ENCODE measurements around the gene PLAGL2. TPM values are rescaled to one million over a fixed set of nuclear protein-coding genes. Genes with fewer than 3 reads are reported as not detected.
"Not testable (repeated sequence)": the region's sequence is repeated elsewhere in the genome, so short reads cannot be mapped to it uniquely, and the experiment has no call there.

PLAGL2 gene
- 2.8 TPM for total RNA-seq
- 5.0 TPM for polyA plus RNA-seq
- long read RNA-seq, donor 1: 0 reads
- long read RNA-seq, donor 2, full-length matches to known transcripts: 8 of 14 reads
- long read RNA-seq, donor 2, partial matches to known transcripts: 0 of 14 reads
- long read RNA-seq, donor 2, other reads (novel, unspliced or antisense): 6 of 14 reads
- long read RNA-seq, donor 3, full-length matches to known transcripts: 5 of 5 reads
- long read RNA-seq, donor 3, partial matches to known transcripts: 0 of 5 reads
- long read RNA-seq, donor 3, other reads (novel, unspliced or antisense): 0 of 5 reads
- long read RNA-seq, donor 4, full-length matches to known transcripts: 1 of 1 reads
- long read RNA-seq, donor 4, partial matches to known transcripts: 0 of 1 reads
- long read RNA-seq, donor 4, other reads (novel, unspliced or antisense): 0 of 1 reads
- long read RNA-seq, donor 5, full-length matches to known transcripts: 4 of 4 reads
- long read RNA-seq, donor 5, partial matches to known transcripts: 0 of 4 reads
- long read RNA-seq, donor 5, other reads (novel, unspliced or antisense): 0 of 4 reads
- long read RNA-seq, donor 6, full-length matches to known transcripts: 2 of 2 reads
- long read RNA-seq, donor 6, partial matches to known transcripts: 0 of 2 reads
- long read RNA-seq, donor 6, other reads (novel, unspliced or antisense): 0 of 2 reads
- long read RNA-seq, donor 7, full-length matches to known transcripts: 1 of 1 reads
- long read RNA-seq, donor 7, partial matches to known transcripts: 0 of 1 reads
- long read RNA-seq, donor 7, other reads (novel, unspliced or antisense): 0 of 1 reads
- long read RNA-seq, donor 8, full-length matches to known transcripts: 1 of 1 reads
- long read RNA-seq, donor 8, partial matches to known transcripts: 0 of 1 reads
- long read RNA-seq, donor 8, other reads (novel, unspliced or antisense): 0 of 1 reads
- long read RNA-seq, donor 9, full-length matches to known transcripts: 1 of 1 reads
- long read RNA-seq, donor 9, partial matches to known transcripts: 0 of 1 reads
- long read RNA-seq, donor 9, other reads (novel, unspliced or antisense): 0 of 1 reads
- long read RNA-seq, donor 10, full-length matches to known transcripts: 7 of 7 reads
- long read RNA-seq, donor 10, partial matches to known transcripts: 0 of 7 reads
- long read RNA-seq, donor 10, other reads (novel, unspliced or antisense): 0 of 7 reads

GRCh38 chr20:32207626-32208498 is at the start of gene PLAGL2, which contains the start of gene POFUT1:
Gene PLAGL2 (minus strand): TSS chr20:32207743. CDS start chr20:32202178, 5,565 bp downstream.
Gene POFUT1 (plus strand): TSS chr20:32207880. CDS start chr20:32207942, 62 bp downstream.
- peak within 1 kb of the TSS; percentile 50 to 74 for H3K27ac ChIP-seq (ENCODE audit: low read depth in 1 of 2, low read length in 1 of 2)
- WGBS: 2% methylated on average over 73 of the region's 74 CpGs

GRCh38 chr20:32252189-32252588 is 44.6 kb upstream of the PLAGL2 start:
- Histone ChIP-seq H3K4me3 (ENCODE audit: low read length in 2 of 2) (no peak overlapping the region), H3K9me3 (ENCODE audit: control insufficient read depth in 2 of 2, insufficient read depth in 1 of 2, low read length in 1 of 2) (no peaks in the 10 kb centered on the region), H3K27me3 (ENCODE audit: control insufficient read depth in 2 of 2, insufficient read depth in 1 of 2, low read length in 1 of 2) (no peaks in the 10 kb centered on the region), H3K27ac (ENCODE audit: low read depth in 1 of 2, low read length in 1 of 2) (peak overlapping the region in 1 of 2 donors; percentile 49), H3K36me3 (ENCODE audit: control insufficient read depth in 2 of 2, insufficient read depth in 2 of 2, low read length in 1 of 2) (no peaks in the 10 kb centered on the region), H3K4me1 (ENCODE audit: control insufficient read depth in 2 of 2, insufficient read depth in 2 of 2, low read length in 2 of 2) (peaks cover 0 to 12% of the 10 kb centered on the region in 2 donors)
- WGBS: 90% methylated on average over 6 of the region's 6 CpGs
- peak in 3 of 9 donors; percentile 11 to 51 (median 18) for DNase-seq (ENCODE audit: low read depth in 6 of 9, low spot score in 9 of 9)

More at GRCh38 chr20:32207626-32208498, at the start of gene PLAGL2, which contains the start of gene POFUT1:
- Histone ChIP-seq H3K27me3 (ENCODE audit: control insufficient read depth in 2 of 2, insufficient read depth in 1 of 2, low read length in 1 of 2) (no peaks in the 10 kb centered on the region), H3K4me1 (ENCODE audit: control insufficient read depth in 2 of 2, insufficient read depth in 2 of 2, low read length in 2 of 2) (peaks cover 18 to 43% of the 10 kb centered on the region in 2 donors), H3K9me3 (ENCODE audit: control insufficient read depth in 2 of 2, insufficient read depth in 1 of 2, low read length in 1 of 2) (no peaks in the 10 kb centered on the region), H3K36me3 (ENCODE audit: control insufficient read depth in 2 of 2, insufficient read depth in 2 of 2, low read length in 1 of 2) (peaks cover 31 to 39% of the 10 kb centered on the region in 2 donors), H3K4me3 (ENCODE audit: low read length in 2 of 2) (peak within 1 kb of the TSS; percentile 93 to 94)
- DNase-seq (ENCODE audit: low read depth in 6 of 9, low spot score in 9 of 9): peak; percentile 42 to 93 (median 82)

GRCh38 chr20:32251470-32251869 is 43.9 kb upstream of the PLAGL2 start:
- H3K27ac ChIP-seq (ENCODE audit: low read depth in 1 of 2, low read length in 1 of 2): no peak overlapping the region
- H3K4me3 ChIP-seq (ENCODE audit: low read length in 2 of 2): no peak overlapping the region
- H3K36me3 ChIP-seq (ENCODE audit: control insufficient read depth in 2 of 2, insufficient read depth in 2 of 2, low read length in 1 of 2): no peaks in the 10 kb centered on the region
- H3K9me3 ChIP-seq (ENCODE audit: control insufficient read depth in 2 of 2, insufficient read depth in 1 of 2, low read length in 1 of 2): no peaks in the 10 kb centered on the region
- 94% methylated on average over 3 of the region's 3 CpGs for WGBS
- no peaks in the 10 kb centered on the region for H3K27me3 ChIP-seq (ENCODE audit: control insufficient read depth in 2 of 2, insufficient read depth in 1 of 2, low read length in 1 of 2)
- H3K4me1 ChIP-seq (ENCODE audit: control insufficient read depth in 2 of 2, insufficient read depth in 2 of 2, low read length in 2 of 2): peaks cover 0 to 12% of the 10 kb centered on the region in 2 donors
- DNase-seq (ENCODE audit: low read depth in 6 of 9, low spot score in 9 of 9): no peak

- H3K36me3 ChIP-seq (ENCODE audit: control insufficient read depth in 2 of 2, insufficient read depth in 2 of 2, low read length in 1 of 2): no peaks in the 10 kb centered on the region
- peak in 7 of 9 donors; percentile 11 to 77 (median 43) for DNase-seq (ENCODE audit: low read depth in 6 of 9, low spot score in 9 of 9)
Observed at GRCh38 chr20:32249030-32249738, 41.6 kb upstream of the PLAGL2 start.

GRCh38 chr20:32248043-32248442 is 40.5 kb upstream of the PLAGL2 start:
- Histone ChIP-seq H3K27me3 (ENCODE audit: control insufficient read depth in 2 of 2, insufficient read depth in 1 of 2, low read length in 1 of 2) (no peaks in the 10 kb centered on the region), H3K36me3 (ENCODE audit: control insufficient read depth in 2 of 2, insufficient read depth in 2 of 2, low read length in 1 of 2) (no peaks in the 10 kb centered on the region), H3K4me3 (ENCODE audit: low read length in 2 of 2) (no peak overlapping the region), H3K4me1 (ENCODE audit: control insufficient read depth in 2 of 2, insufficient read depth in 2 of 2, low read length in 2 of 2) (peaks cover 0 to 12% of the 10 kb centered on the region in 2 donors), H3K27ac (ENCODE audit: low read depth in 1 of 2, low read length in 1 of 2) (no peak overlapping the region), H3K9me3 (ENCODE audit: control insufficient read depth in 2 of 2, insufficient read depth in 1 of 2, low read length in 1 of 2) (no peaks in the 10 kb centered on the region)
- WGBS: 95% methylated on average over 5 of the region's 5 CpGs
- DNase-seq (ENCODE audit: low read depth in 6 of 9, low spot score in 9 of 9): no peak

More at GRCh38 chr20:32249030-32249738, 41.6 kb upstream of the PLAGL2 start:
- no peaks in the 10 kb centered on the region for H3K27me3 ChIP-seq (ENCODE audit: control insufficient read depth in 2 of 2, insufficient read depth in 1 of 2, low read length in 1 of 2)
- no peaks in the 10 kb centered on the region for H3K9me3 ChIP-seq (ENCODE audit: control insufficient read depth in 2 of 2, insufficient read depth in 1 of 2, low read length in 1 of 2)
- peak overlapping the region; percentile 41 to 71 for H3K27ac ChIP-seq (ENCODE audit: low read depth in 1 of 2, low read length in 1 of 2)
- peaks cover 0 to 12% of the 10 kb centered on the region in 2 donors for H3K4me1 ChIP-seq (ENCODE audit: control insufficient read depth in 2 of 2, insufficient read depth in 2 of 2, low read length in 2 of 2)
- 52% methylated on average over 9 of the region's 9 CpGs for WGBS
- H3K4me3 ChIP-seq (ENCODE audit: low read length in 2 of 2): no peak overlapping the region

- not testable (repeated sequence) for H3K4me1 ChIP-seq (ENCODE audit: control insufficient read depth in 2 of 2, insufficient read depth in 2 of 2, low read length in 2 of 2); H3K27me3 ChIP-seq (ENCODE audit: control insufficient read depth in 2 of 2, insufficient read depth in 1 of 2, low read length in 1 of 2); H3K36me3 ChIP-seq (ENCODE audit: control insufficient read depth in 2 of 2, insufficient read depth in 2 of 2, low read length in 1 of 2); H3K27ac ChIP-seq (ENCODE audit: low read depth in 1 of 2, low read length in 1 of 2); H3K4me3 ChIP-seq (ENCODE audit: low read length in 2 of 2); H3K9me3 ChIP-seq (ENCODE audit: control insufficient read depth in 2 of 2, insufficient read depth in 1 of 2, low read length in 1 of 2); DNase-seq (ENCODE audit: low read depth in 6 of 9, low spot score in 9 of 9)
- WGBS: 97% methylated on average over 5 of the region's 5 CpGs
Observed at GRCh38 chr20:32246208-32246607, 38.7 kb upstream of the PLAGL2 start.

- H3K9me3 ChIP-seq (ENCODE audit: control insufficient read depth in 2 of 2, insufficient read depth in 1 of 2, low read length in 1 of 2): no peaks in the 10 kb centered on the region
- DNase-seq (ENCODE audit: low read depth in 6 of 9, low spot score in 9 of 9): no peak
- peaks cover 0 to 6% of the 10 kb centered on the region in 2 donors for H3K4me1 ChIP-seq (ENCODE audit: control insufficient read depth in 2 of 2, insufficient read depth in 2 of 2, low read length in 2 of 2)
- no peaks in the 10 kb centered on the region for H3K36me3 ChIP-seq (ENCODE audit: control insufficient read depth in 2 of 2, insufficient read depth in 2 of 2, low read length in 1 of 2)
- H3K27ac ChIP-seq (ENCODE audit: low read depth in 1 of 2, low read length in 1 of 2): no peak overlapping the region
- no peaks in the 10 kb centered on the region for H3K27me3 ChIP-seq (ENCODE audit: control insufficient read depth in 2 of 2, insufficient read depth in 1 of 2, low read length in 1 of 2)
- 99% methylated on average over 4 of the region's 4 CpGs for WGBS
- no peak overlapping the region for H3K4me3 ChIP-seq (ENCODE audit: low read length in 2 of 2)
Observed at GRCh38 chr20:32244959-32245358, 37.4 kb upstream of the PLAGL2 start.

Data from thymus (tissue), 14 donors.